Measurements from ENCODE around the gene GNB1L.

Gene GNB1L

GRCh38 chr22:19759427-19760057 lies 95.1 kb downstream of the GNB1L start:
- no peak for DNase-seq

GRCh38 chr22:19758896-19759426 lies 95.7 kb downstream of the GNB1L start:
- DNase-seq, result no peak

GRCh38 chr22:19757985-19758895 lies 96.4 kb downstream of the GNB1L start:
- no peak for DNase-seq

GRCh38 chr22:19757140-19757984 lies 97.3 kb downstream of the GNB1L start:
- no peak for DNase-seq

GRCh38 chr22:19756288-19757128 lies 98.2 kb downstream of the GNB1L start:
- DNase-seq, result peak; percentile 74

- no peak for DNase-seq
Measured at GRCh38 chr22:19755722-19756287, 98.9 kb downstream of the GNB1L start.

GRCh38 chr22:19755145-19755710 lies 99.4 kb downstream of the GNB1L start:
- no peak for DNase-seq

GRCh38 chr22:19754701-19755144 lies 100.0 kb downstream of the GNB1L start:
- no peak for DNase-seq

GRCh38 chr22:19753996-19754700 lies 100.5 kb downstream of the GNB1L start:
- no peak for DNase-seq

- DNase-seq, result no peak
Measured at GRCh38 chr22:19753090-19753842, 101.4 kb downstream of the GNB1L start.

GRCh38 chr22:19751497-19752245 lies 103.0 kb downstream of the GNB1L start:
- no peak for DNase-seq

- no peak for DNase-seq
Measured at GRCh38 chr22:19750507-19751490, 103.9 kb downstream of the GNB1L start.

GRCh38 chr22:19749876-19750275 lies 104.8 kb downstream of the GNB1L start:
- DNase-seq, result no peak

- DNase-seq, result no peak
Measured at GRCh38 chr22:19748991-19749664, 105.5 kb downstream of the GNB1L start.

- no peak for DNase-seq
Measured at GRCh38 chr22:19748139-19748538, 106.5 kb downstream of the GNB1L start.

- DNase-seq, result no peak
Measured at GRCh38 chr22:19747551-19747950, 107.1 kb downstream of the GNB1L start.

- no peak for DNase-seq
Measured at GRCh38 chr22:19746726-19747125, 107.9 kb downstream of the GNB1L start.

Data from activated T-cell treated with anti-CD3 and anti-CD28 coated beads, Interleukin-2, amount 50 U/mL, for 1 hour (primary cell).